ENCODE data around the gene LY6G5C.

Gene LY6G5C

DNA sequence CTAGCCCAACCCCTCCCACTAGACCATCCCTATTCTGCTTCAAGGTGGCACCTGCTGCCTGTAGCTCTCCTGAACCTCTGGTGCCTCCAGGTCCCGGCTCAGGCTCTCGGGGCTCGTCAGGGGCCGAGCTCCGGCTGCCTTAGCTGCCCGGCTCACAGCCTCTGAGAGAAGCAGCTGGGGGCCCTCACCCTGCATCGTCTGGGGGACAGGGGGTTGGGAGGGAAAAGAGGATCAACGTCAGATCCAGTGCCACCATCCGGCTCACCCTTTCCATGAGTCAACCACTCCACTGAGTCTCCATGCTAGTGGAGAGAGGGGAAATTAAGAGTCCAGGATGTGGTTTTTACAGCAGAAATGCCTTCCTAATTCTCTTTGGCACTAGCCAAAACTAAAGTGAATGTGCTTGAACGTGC is 41.4 kb downstream of the LY6G5C start:
- DNase-seq (ENCODE audit: low spot score), result no peak

DNA sequence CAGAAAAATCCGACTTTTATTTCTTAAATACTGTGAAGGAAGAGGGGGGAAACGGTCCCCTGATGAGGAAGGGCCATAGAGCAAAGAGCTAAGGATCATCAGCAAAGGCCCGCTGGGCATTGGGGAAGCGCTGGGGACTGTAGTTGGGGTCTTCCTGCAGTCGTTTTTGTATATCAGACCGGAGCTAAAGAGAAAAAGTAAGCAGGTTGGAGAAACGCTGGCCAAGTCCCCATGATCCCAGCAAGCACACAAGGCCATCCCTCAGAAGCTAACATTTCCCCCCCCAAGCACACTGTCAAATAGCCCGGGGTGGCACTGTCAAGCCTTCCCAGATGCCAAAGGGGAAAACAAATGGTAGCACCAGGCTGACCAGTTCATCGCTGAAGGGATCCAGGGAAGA is 41.8 kb downstream of the LY6G5C start:
- DNase-seq (ENCODE audit: low spot score), result no peak

DNA sequence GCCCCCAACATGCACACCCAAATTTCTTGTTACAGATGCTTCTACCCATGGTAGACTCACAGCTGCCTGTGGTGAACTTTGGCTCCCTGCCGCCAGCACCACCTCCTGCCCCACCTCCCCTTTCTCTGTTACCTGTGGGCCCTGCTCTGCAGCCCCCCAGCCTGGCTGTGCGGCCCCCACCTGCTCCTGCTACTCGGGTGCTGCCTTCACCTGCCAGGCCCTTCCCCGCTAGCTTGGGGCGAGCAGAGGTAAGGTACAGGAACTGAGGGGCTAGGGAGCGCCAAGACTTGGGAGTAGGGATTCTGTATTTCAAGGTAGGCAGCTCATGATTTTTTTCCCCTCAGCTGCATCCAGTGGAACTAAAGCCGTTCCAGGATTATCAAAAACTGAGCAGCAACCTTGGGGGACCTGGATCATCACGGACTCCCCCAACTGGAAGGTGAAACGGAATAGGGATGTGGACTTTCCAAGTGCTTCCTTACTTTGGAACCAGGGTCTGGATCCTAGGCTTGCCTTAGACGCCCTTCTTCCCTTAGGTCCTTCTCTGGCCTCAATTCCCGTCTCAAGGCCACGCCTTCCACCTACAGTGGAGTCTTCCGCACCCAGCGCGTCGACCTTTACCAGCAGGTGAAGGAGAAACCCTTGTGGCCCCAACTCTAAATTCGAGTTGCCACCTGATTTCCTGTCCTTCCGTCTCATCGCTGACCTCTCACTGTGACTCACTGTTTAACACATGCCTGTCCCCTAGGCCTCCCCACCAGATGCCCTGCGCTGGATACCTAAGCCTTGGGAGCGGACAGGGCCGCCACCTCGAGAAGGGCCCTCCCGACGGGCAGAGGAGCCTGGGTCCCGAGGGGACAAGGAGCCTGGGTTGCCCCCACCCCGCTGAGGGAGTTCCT is 43.9 kb downstream of the LY6G5C start:
- DNase-seq (ENCODE audit: low spot score), result no peak

DNA sequence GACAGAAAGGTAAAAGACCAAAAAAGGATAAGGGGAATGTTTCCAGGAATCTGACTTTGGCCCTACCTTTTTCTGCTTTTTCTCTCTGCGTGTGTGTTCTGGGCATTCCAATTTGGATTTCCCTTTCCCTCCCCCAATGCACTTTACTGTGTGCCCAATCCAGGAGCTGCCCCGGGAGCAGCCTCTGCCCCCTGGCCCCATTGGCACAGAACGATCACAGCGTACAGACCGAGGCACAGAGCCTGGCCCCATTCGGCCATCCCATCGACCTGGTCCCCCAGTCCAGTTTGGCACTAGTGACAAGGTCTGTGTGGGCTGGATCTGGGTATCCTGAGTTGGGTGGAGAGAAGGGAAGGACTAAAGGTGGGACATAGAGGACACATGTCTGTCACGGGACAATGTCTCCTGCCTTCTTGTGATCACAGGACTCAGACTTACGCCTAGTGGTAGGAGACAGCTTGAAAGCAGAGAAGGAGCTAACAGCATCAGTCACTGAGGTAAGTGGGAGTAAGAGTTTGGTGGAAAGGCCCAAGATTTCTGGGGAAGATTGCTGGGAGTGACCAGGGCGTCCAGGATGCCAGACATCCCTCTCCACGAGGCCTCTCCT is 45.8 kb downstream of the LY6G5C start:
- DNase-seq (ENCODE audit: low spot score), result no peak

DNA sequence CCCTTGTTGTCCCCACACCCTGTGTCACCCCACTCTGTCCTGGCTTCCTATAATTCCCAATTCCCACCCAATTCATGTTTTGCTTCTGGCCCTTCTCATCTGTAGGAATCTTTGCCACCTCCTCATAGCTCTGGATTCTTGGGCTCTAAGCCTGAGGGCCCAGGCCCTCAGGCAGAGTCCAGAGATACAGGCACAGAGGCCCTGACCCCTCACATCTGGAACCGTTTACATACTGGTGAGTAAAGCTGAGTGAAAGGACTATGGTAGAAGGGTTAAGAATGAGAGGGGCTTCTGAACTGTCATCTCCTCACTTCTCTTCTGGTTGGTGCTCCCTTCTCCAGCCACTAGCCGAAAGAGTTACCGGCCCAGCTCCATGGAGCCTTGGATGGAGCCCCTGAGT is 46.7 kb downstream of the LY6G5C start:
- no peak for DNase-seq (ENCODE audit: low spot score)

DNA sequence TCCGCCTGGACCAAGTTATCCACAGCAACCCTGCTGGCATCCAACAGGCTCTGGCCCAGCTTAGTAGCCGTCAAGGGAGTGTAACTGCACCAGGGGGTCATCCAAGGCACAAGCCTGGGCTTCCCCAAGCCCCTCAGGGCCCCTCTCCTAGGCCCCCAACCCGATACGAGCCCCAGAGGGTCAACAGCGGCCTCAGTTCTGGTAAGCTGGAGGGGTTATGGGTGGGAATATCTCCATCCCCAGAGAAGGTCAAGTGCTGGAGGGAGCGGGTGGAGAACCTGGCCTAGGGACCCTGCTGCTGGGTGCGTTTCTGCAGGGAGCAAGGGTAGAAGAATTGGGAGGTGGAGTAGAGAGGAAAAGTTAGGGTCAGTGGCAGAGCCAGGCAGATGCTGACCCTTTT is 47.4 kb downstream of the LY6G5C start:
- no peak for DNase-seq (ENCODE audit: low spot score)

DNA sequence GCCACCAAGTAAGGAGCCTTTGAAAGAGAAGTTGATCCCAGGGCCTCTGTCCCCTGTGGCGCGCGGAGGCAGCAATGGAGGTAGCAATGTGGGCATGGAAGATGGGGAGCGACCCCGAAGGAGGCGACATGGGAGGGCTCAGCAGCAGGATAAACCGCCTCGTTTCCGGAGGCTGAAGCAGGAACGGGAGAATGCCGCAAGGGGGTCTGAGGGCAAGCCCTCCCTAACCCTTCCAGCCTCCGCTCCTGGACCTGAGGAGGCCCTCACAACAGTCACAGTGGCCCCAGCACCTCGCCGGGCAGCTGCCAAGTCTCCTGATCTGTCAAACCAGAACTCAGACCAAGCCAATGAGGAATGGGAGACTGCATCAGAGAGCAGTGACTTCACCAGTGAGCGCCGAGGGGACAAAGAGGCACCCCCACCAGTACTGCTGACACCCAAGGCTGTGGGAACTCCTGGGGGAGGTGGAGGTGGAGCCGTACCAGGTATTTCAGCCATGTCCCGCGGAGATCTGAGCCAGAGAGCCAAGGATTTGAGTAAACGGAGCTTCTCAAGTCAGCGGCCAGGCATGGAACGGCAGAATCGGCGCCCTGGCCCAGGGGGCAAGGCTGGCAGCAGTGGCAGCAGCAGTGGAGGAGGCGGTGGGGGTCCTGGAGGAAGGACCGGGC is 48.5 kb downstream of the LY6G5C start:
- no peak for DNase-seq (ENCODE audit: low spot score)

DNA sequence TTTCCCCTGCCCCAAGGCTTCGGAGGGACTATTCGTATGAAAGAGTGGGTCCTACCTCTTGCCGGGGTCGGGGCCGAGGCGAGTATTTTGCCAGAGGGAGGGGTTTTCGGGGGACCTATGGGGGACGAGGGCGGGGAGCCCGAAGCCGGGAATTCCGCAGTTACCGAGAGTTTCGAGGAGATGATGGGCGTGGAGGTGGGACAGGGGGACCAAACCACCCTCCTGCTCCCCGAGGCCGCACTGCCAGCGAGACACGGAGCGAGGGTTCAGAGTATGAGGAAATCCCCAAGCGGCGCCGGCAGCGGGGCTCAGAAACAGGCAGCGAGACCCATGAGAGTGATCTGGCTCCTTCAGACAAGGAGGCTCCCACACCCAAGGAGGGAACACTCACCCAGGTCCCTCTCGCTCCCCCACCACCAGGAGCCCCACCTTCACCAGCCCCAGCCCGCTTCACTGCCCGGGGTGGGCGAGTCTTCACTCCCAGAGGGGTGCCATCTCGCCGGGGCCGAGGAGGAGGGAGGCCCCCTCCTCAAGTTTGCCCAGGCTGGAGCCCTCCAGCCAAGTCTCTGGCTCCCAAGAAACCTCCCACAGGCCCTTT is 49.1 kb downstream of the LY6G5C start:
- no peak for DNase-seq (ENCODE audit: low spot score)

DNA sequence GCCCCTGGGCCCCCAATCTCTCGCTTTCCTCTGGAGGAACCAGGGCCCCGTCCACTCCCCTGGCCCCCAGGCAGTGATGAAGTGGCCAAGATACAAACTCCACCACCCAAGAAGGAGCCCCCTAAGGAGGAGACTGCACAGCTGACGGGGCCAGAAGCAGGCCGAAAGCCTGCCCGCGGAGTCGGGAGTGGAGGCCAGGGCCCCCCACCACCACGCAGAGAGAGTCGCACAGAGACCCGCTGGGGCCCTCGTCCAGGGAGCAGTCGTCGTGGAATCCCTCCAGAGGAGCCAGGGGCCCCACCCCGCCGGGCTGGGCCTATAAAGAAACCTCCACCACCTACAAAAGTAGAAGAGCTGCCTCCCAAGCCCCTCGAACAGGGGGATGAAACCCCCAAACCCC is 49.7 kb downstream of the LY6G5C start:
- no peak for DNase-seq (ENCODE audit: low spot score)

DNA sequence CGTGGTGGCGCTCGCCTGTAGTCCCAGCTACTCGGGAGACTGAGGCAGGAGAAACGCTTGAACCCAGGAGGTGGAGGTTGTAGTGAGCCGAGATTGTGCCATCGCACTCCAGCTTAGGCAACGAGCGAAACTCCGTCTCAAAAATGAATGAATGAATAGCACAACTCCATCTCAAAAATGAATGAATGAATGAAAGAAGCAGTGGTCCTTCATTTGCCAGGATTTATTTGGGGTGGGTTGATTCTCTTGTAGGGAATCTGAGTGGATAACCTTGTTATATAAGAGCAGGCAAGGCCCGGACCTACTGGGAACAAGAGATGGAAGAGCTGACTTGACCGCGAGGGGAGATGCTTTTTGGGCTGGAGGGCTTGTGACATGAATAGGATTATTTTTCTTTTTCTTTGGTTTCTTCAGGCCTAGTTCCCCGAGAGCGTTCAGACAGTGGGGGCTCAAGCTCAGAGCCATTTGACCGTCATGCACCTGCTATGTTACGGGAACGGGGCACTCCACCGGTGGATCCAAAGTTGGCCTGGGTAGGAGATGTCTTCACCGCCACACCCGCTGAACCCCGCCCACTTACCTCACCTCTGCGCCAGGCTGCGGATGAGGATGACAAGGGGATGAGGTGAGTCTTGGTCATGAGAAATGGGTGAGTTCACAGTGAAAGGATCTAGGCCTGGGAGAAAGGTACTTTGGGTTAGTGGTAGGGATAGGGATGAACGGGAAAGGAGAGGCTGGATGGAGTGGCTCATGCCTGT is 50.5 kb downstream of the LY6G5C start:
- DNase-seq (ENCODE audit: low spot score), result no peak

DNA sequence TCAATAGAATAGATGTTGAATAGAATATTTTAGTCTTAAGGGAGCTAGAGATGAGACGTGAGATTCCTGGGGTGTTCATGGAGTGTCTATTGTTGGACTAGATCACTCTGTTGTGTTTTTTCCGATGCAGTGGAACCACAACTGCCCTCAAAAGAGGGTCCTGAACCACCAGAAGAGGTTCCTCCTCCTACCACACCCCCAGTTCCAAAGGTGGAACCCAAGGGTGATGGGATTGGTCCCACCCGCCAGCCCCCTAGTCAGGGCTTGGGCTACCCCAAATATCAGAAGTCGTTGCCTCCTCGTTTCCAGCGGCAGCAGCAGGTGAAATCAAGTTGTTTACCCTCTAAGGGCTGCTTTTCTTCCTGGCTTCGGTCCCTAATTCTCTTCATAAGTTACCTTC is 51.9 kb downstream of the LY6G5C start:
- DNase-seq (ENCODE audit: low spot score), result no peak

DNA sequence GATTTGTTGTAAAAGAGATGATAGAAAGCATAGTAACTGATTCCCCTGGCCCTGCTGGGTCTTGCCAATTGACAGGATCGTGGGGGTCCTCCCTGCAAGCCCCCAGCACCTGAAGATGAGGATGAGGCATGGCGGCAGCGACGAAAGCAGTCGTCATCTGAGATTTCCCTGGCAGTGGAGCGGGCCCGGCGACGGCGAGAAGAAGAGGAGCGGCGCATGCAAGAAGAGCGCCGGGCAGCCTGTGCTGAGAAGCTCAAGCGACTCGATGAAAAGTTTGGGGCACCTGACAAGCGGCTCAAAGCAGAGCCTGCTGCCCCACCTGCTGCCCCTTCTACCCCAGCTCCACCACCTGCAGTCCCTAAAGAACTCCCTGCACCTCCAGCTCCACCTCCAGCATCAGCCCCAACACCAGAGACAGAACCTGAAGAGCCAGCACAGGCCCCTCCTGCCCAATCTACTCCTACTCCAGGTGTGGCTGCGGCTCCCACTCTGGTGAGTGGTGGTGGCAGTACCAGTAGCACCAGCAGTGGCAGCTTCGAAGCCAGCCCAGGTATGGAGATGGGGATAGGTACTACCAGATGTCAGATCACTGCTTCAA is 53.1 kb downstream of the LY6G5C start:
- no peak for DNase-seq (ENCODE audit: low spot score)

DNA sequence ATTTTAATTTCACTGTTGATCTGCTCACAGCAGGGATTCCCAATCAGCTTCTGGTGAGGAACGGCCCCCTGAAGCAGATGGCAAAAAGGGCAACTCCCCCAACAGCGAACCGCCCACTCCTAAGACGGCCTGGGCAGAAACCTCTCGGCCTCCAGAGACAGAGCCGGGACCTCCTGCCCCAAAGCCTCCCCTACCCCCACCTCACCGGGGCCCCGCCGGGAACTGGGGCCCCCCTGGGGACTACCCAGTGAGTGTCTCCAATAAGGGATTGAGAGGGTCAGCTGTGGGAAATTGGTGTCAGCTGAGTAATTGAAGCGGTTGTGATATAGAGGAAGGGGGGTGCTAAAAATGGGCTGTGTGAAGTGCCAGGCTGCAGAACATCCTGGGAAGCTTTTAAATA is 53.9 kb downstream of the LY6G5C start:
- DNase-seq (ENCODE audit: low spot score), result no peak

Data from D341Med (cell line).